NCI-H1694 treated with DMSO at 0.1 percent for 48 hours (cell line): ENCODE data around the gene LRRC4C.

Source experiments
- DNase-seq: peaks from one replicate; lab custom pipeline; 2025; lab: John Stamatoyannopoulos, UW

LRRC4C gene

DNA sequence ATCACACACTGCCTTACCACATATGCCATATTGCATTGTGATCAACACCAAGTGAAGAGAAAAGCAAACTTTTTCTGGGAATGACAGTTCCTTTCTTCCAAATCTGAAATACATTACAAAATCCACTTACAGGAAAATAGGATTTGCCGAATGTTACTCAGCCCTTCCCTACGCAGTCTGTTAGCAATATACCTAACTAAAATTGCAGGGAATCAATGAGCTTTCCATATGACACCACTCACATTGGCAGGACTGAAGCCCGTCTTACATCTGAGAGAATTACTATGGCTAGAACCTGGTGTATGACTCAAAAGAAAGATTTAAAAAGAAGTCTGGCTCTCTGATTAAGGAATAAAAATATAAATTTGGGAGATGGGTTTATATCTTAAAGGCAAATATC, 136.0 kb downstream of the LRRC4C start:
- no peak for DNase-seq

DNA sequence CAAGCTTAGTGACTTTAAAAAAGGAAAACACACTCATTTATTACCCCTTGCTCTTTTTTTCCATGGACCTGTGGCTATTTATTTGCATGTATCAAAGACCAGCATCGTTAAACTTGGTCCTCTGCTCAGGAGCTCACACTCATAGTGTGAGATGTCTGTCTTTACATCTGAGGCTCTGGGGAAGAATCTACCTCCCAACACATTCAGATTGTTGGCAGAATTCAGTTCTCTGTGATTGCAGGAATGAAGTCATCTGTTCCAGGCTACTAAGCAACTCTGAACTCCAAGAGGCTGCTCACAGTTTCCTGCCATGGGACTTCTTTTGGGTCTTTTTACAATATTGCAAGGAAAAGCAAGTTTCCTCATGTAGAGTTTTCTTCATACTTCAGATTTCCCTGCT, 138.8 kb downstream of the LRRC4C start:
- DNase-seq: no peak

GRCh38 chr11:41320238-41320637, 139.2 kb downstream of the LRRC4C start:
- no peak for DNase-seq

- DNase-seq: no peak
Measured at GRCh38 chr11:41319434-41319833, 140.0 kb downstream of the LRRC4C start.

DNA sequence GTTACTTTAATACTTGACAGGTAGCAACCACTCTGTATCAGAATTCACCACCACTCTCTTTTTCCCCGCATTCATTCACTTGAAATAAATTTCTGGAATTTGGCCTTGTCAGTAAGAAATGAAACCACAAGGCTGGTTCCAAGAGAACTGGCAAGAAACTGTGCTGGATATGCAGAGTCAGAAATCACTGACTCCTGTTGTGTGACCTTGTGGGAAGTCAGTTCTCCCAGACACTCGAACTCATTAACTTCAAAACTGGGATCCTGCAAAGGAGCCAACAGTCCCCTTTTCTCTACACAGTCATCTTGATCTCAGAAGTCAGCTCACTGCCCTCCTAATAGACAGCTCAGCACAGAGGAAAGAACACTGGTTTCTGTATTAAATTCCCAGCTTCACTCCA, 142.7 kb downstream of the LRRC4C start:
- no peak for DNase-seq

DNA sequence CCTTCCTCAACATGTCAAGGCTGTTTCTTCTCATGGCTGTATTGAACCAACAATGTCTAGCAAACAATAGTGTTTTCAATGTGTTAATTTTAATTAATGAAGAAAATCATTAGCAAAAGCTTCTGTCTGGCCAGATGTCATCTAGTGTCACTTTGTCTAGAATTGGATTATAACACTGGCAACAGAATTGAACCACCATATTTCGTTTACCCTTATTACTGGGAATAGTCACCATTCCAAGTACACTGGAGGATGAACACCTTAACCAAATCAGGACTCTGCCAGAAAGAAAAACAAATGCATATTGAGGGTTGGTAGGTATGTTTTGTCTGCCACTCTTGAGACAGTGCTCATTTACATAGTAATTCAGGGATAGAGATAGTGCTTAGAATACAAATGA, 146.2 kb downstream of the LRRC4C start:
- DNase-seq: no peak

DNA sequence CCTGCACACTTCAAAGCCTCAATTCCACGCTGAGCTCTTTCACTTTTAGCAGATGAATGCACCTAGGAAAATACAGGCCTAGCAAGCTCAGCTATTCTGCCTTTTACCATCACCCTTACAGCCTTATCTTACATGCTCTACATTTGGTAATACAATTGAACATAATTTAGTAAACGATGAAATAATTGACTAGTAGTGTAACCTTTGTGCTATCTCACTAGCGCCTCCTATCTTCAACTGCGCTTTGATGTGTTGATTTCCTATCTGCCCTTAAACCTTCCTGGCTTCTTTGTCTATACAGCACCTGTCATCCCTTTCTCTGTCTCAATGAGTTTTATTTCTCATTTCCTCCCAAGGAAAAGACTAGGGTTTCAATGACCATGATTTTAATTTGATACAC, 149.7 kb downstream of the LRRC4C start:
- DNase-seq: no peak

GRCh38 chr11:41309111-41309522, 150.3 kb downstream of the LRRC4C start:
- no peak for DNase-seq

DNA sequence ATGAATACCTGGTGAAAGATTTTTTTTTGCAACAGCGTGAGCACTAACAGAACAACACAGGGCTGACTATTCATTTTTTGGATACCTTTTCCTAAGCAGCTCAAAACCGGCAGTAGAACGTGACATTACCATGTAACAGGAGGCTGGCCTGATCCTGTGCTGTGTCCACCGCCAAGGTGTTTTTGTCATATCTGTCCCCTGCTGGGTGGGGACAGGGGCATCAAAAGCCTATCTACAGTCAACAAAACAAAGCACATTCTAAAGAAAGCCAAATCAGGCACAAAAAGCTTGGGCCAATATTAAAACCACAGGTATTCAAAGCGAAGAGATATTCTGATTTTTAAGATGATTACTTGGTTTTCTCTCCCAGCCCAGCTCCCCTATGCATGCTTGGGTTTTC, 151.2 kb downstream of the LRRC4C start:
- DNase-seq: no peak

DNA sequence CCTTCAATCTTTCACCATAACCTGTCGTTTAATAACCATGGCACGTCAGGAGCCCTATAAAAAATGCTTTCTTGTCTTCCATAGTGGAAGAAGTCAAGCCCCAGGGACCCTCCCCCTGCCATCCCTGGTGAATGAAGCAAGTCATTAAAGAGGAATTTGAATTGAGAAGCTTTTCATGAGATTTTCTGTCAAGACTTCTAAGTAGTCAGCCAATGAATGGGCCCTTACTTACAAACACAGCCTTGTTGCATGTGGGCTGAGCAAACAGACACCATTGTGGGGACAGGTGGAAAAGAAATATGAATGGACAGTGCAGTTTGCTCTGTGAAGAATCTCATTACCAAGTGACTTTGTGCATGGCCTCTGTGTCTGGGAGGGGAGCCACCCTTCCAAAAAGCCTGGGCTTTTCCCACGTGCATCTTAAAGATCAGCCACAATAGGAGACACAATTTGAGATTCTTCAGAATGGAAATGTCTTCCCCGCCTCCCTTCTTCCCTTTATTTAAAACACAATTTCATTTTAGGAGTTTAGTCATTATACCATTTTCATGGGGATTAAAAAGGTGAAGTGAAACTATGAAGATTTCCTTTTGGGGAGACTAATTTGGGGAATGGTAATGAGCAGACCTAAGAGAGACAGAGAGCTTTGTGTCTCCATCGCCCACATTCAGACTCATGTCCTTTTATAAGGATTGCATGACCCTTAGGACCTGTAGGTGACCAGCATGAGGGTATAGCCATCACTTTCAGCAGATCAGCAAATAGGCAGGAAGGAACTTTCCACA, 152.0 kb downstream of the LRRC4C start:
- no peak for DNase-seq

DNA sequence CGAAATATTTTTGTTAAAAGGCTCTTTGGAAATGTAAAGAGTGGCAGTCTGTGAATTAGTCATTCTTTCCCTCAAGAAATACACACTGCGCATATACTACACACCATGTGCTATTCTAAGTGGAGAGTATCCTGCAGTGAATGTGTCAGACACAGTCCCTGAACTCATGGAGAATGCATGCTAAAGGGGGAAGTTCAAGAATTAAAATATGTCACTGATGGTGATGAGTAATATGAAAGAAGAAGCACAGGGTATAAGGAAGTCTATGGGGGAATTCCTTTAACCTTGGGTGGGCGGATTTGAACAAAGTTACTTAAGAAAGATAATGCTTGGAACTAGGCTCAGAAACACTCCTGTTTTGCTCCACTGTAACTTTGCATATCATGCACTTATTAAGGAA, 153.0 kb downstream of the LRRC4C start:
- no peak for DNase-seq

DNA sequence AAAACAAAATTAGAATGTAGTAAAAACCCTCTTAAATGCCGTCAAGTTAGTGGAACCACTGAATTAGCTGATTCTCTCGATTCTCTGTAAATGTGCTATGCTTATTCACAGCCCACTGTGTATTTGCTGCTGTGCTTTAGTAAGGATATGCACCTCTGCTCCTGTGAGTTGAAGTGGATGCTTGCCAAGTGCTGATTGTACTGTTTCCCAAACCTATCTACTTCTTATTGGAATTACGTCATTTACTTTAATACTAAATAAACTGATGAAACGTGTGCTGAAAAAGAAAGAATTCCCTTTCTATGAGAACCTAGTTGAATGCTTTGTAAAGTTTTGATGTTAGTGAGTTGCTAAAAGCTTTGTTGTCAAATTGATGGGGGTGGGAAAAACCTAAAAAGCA, 158.4 kb downstream of the LRRC4C start:
- DNase-seq: no peak

GRCh38 chr11:41289408-41289807, 170.0 kb downstream of the LRRC4C start:
- DNase-seq: no peak

GRCh38 chr11:41286751-41287150, 172.7 kb downstream of the LRRC4C start:
- no peak for DNase-seq

DNA sequence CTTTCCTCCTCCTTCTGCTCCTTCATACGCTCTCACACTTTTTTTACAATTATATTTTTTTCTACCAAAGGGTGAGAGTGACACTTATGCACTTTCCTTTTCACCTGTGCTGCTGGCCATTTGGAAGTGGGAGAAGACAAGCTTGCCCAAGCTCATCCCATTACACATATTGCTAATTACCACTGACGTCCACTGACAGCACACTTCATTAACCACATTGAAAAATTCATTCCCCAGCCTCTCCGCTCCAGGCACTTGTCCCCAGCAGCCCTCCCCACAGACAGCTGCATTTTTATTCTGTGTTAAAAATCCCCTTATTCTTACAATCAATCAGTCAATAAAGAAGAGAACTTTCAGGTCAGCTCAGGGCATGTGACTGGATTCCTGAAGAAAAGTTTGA, 175.1 kb downstream of the LRRC4C start:
- DNase-seq: no peak

- no peak for DNase-seq
Measured at GRCh38 chr11:41283191-41283930, 176.1 kb downstream of the LRRC4C start.

- no peak for DNase-seq
Measured at GRCh38 chr11:41282395-41282794, 177.1 kb downstream of the LRRC4C start.

GRCh38 chr11:41281131-41281742, 178.2 kb downstream of the LRRC4C start:
- no peak for DNase-seq

DNA sequence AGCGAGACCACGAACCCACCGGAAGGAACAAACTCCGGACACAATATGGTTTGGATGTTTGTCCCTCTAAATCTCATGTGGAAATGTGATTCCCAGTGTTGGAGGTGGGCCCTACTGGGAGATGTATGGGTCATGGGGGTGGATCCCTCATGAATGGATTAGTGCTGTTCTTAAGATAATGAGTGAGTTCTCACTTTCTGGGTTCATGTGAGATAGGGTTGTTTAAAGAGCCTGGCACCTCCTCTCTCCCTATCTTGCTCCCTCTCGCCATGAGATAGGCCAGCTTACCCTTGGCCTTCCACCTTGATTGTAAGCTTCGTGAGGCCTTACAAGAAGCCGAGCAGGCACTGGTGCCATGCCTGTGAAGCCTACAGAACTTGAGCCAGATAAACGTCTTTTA, 184.6 kb downstream of the LRRC4C start:
- no peak for DNase-seq

DNA sequence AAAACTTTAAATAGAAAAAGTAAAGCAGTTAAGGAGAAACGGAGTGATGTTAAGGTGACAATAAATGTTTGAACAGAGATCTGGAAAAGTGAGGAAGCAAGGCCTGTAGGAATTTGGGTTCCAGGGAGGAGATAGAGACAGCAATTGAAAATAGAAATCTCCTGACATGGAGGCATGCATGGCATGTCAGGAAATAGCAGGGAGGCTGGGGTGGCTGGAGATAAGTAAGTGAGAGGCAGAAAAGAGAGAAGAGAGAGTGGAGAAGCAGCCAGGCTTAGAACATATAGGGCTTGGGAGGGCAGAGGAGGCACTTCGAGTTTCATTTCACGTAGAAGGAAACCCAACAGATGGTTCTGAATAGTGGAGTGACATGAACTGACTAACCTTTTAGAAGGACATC, 185.5 kb downstream of the LRRC4C start:
- no peak for DNase-seq

DNA sequence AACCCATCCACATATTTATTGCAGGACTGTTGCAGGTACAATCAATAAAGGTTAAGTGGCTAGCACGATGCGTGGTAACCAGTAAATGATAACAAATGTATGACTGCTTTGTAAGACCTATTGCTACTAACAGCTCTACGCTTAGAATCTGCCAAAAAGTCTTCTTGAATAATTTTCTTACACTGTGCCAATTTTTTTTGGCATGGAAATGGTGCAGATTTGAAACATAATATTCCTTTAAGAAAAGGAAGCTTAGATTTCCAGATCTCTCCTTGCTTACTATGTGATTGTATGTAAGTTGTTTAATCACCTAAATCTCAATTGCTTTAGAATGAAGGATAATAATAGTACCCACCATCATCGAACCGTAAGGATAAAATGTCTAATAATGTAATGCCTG, 192.0 kb downstream of the LRRC4C start:
- DNase-seq: no peak

DNA sequence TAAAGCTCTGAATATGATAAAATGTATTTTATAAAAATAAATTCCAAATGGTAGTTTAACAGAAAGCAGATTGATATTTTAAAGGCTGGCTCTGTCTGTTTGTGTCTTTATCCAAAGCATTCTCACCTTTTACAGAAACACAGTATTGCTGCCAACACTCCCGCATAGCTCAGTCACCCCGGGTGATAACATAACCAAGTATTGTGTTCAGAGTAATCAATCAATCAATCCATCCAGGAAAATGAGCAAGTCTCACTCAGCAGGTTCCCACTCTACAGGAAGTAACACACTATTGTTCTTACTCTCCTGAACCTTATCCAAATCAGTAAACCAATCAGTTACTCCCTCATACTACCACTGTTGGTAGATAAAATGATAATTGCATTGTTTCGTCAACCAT, 203.4 kb downstream of the LRRC4C start:
- DNase-seq: no peak

- no peak for DNase-seq
Measured at GRCh38 chr11:41254966-41255365, 204.5 kb downstream of the LRRC4C start.
